Measurements from ENCODE around the gene P2RY1. TPM values are rescaled to one million over a fixed set of nuclear protein-coding genes. Genes with fewer than 3 reads are reported as not detected.

P2RY1 gene, protein sequence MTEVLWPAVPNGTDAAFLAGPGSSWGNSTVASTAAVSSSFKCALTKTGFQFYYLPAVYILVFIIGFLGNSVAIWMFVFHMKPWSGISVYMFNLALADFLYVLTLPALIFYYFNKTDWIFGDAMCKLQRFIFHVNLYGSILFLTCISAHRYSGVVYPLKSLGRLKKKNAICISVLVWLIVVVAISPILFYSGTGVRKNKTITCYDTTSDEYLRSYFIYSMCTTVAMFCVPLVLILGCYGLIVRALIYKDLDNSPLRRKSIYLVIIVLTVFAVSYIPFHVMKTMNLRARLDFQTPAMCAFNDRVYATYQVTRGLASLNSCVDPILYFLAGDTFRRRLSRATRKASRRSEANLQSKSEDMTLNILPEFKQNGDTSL
- polyA plus RNA-seq = 0.04 TPM

DNA sequence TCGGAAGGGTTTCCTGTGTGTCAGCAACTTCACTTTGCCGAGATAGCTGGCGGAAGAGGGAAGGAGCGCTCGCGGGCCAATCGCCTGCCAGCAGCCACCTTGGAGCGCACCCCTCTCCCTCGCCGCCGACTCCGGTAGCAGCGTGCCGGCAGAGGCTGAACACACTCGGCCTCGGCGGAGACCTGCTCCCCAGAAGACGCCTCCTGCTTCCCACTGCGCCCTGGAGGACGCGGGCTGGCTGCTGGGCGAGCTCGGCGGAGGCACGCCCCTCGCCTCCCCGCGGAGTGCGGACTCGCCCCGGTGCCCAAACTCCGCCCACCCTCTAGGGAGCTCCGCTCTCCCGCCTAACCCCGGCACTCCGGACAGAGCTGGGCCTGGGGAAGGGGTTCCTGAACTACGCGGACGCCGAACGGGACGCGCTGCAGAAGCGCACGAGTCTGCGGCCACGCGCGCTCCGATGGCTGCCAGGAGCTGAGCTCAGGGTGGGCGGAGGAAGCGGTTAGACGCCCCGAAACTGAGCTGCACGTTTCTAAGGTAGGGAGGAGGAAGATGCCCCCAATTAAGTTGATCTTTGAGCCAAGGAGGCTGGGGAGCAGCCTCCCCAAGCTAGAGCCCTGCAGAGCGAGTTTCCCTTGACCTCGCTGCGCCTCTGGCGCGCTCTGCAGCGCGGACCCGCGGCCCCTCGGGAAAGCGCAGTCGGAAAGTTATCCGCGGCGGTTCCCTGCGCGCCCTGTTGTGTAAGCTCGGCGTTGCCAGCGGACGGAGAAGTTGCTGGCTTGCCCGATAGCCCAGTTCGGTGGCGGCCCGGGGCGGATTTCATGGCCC is at the start of gene P2RY1:
Gene P2RY1, plus strand, starts transcription at position 356 of the 825 bp plus-strand sequence. CDS start 652 bp downstream, outside the sequence.
- Mint-ChIP-seq H3K9me3 (peaks cover 0 to 5% (median 0%) of the 10 kb centered on the region in 3 donors), H3K4me1 (peaks cover 0 to 10% (median 6%) of the 10 kb centered on the region in 3 donors), H3K4me3 (peak within 1 kb of the TSS; percentile 87 to 94 (median 92)), H3K27me3 (peaks cover 20% of the 10 kb centered on the region), H3K27ac (no peak within 1 kb of the TSS), H3K36me3 (no peaks in the 10 kb centered on the region)

DNA sequence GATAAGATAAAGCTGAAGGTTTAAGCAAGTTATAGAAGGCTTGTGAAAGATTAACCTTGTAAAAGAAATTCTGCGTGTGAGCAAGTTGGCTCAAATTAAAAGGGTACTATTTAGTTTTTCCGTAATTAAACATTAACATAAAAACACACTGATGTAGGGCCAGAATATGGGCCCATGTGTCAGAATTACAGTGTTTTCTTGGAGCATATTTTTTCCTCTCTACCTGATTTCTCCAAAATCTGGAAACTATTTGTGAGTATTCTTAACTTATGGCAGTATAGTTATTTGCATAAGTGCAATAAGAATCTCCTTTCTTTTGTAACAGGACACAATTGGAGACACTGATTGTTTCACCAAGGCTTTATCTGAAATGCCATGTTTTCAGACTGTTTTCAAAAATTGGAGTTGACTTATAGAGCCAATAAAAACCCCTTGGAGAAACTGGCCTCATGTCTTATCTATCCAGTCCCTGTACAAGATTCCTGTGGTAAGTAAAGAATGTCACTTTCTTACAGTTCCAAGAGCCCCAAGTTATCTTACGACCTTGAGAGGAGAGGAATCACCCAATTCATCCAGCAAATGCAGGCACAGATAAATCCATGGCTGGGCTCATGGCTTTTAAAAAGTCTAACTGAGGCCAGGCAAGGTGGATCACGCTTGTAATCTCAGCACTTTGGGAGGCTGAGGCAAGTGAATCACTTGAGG is 47.8 kb upstream of the P2RY1 start:
- Mint-ChIP-seq H3K4me1 (no peaks in the 10 kb centered on the region), H3K27ac (no peak overlapping the region), H3K9me3 (peaks cover 0 to 2% (median 2%) of the 10 kb centered on the region in 3 donors), H3K4me3 (no peak overlapping the region), H3K36me3 (peaks cover 2% of the 10 kb centered on the region), H3K27me3 (peaks cover 4% of the 10 kb centered on the region)

DNA sequence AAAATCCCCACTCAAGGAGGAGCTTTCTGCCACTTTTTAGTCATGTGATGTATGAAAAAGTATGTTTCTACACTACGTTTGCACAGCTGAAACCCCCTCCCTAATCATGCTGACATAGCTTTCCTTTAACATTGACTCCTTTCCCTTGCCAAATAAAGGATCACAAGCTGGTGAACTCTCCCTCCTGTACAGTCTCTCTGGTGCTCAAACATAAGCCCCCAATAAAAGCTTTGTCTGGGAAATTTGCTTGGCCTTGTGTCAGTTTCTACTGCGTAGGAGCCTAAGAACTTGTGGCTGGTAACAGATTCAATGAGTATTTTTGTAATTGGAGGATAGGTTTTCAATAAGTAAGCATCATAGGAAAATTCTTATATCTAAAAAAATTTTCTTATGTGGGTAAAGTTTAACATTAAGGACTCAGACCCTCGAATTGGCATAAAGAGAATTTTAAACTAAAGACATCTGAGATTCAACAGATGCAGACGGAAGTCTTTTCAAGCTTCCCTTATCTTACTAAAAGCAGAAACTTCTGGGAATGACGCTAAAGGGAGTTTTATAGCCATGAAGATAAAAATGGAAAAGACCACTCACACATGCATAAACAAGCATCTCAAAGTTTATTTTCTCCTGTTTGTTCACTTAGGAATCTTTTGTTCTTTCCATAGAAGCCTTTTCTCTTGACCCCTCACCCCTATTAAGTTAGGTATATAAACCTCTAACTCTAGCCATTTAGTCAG is 44.1 kb upstream of the P2RY1 start:
- Mint-ChIP-seq H3K9me3 (peaks cover 0 to 2% (median under 1%) of the 10 kb centered on the region in 3 donors), H3K4me1 (no peaks in the 10 kb centered on the region), H3K36me3 (no peaks in the 10 kb centered on the region), H3K27me3 (peaks cover 2% of the 10 kb centered on the region), H3K4me3 (no peak overlapping the region), H3K27ac (no peak overlapping the region)

DNA sequence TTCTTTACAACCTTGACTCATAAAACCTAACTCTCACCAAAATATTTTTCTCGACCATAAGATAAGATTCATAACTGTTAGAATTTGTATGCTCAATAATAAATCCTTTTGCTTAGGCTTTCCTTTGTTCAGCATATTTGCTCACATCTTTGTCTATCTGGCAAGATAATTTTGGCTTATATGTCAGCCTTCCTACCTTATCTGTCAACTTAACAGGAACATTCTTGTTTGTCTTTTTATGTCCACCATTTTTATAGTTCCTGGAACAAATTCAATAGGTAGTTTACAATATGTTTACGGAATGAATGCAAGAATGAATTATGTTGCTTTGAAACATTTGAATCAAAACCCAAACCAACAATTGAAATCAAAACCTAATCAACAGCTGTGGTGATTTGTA is 41.0 kb upstream of the P2RY1 start:
- no peaks in the 10 kb centered on the region for H3K4me1 Mint-ChIP-seq
- peaks cover 2% of the 10 kb centered on the region for H3K27me3 Mint-ChIP-seq
- no peak overlapping the region for H3K4me3 Mint-ChIP-seq
- no peak overlapping the region for H3K27ac Mint-ChIP-seq
- no peaks in the 10 kb centered on the region for H3K36me3 Mint-ChIP-seq
- peaks cover 0 to 3% (median 2%) of the 10 kb centered on the region in 3 donors for H3K9me3 Mint-ChIP-seq

DNA sequence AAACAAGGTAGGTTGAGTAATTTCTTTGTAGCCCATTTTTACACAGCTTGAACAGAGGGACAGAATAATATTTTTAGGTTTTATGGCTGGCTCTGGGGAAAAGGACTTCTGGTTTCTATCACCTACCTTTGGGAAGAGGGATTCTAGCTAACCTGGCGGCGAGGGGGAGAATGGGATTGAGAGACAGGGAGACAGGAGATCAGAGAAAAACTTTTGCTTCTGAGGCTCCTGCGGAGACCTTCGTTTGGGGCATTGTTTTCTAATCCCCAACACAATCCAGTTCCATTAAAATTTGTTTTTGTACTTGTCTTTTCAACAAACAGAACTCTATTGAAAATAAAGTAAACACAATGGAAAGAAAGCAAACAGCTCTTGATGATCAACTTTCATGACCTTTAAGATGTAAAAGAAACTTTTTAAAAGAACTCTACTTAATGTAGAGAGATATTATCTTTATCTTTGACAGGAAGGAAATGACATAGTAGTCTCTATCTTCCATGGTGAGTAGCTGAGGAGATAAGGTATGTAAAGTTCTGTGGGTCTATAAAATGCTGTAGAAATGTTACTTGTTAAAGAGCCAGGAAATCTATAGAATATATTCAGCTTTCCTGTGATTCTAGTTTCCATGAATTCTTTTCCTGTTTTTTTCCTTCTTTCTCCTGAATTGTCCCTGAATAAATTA is 37.0 kb upstream of the P2RY1 start:
- Mint-ChIP-seq H3K4me1 (no peaks in the 10 kb centered on the region), H3K27me3 (peaks cover 2% of the 10 kb centered on the region), H3K27ac (no peak overlapping the region), H3K4me3 (no peak overlapping the region), H3K36me3 (no peaks in the 10 kb centered on the region), H3K9me3 (peaks cover 0 to 3% (median 0%) of the 10 kb centered on the region in 3 donors)

DNA sequence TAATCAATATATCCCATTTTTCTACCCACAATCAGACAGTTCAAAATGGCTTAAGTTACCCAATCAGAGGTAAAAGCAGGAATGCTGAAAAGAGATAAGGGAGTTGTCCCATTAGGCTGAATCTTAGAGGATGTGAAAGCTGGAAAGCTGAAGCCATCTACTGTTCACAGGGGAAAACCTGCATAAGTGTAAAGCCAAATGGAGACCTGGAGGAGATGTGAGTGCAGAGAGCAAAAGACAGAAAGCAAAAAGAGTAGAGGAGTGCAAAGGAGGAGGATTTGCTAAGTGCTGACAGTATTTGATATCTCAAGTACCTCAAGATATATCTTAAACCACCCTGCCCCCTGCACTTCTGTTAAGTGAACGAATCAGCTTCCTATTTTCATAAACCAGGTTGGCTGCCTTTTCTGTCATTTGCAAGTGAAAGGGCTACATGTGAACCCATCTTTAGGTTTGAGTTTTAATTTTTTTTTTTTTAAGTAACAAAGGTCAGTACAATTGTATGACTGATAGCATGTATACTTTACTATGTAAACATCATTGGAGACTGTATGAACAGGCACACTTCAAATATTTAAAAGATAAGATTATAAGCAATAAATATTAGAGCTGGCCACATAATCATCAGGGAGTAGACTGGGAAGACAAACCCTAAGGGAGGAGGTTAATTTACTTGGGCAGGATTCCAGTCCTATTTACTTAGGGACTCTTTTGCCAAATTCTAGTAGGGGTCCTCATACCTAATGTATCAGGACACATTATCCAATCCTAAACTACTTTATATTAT is 22.8 kb upstream of the P2RY1 start:
- H3K36me3 Mint-ChIP-seq = no peaks in the 10 kb centered on the region
- H3K27me3 Mint-ChIP-seq = peaks cover 6% of the 10 kb centered on the region

DNA sequence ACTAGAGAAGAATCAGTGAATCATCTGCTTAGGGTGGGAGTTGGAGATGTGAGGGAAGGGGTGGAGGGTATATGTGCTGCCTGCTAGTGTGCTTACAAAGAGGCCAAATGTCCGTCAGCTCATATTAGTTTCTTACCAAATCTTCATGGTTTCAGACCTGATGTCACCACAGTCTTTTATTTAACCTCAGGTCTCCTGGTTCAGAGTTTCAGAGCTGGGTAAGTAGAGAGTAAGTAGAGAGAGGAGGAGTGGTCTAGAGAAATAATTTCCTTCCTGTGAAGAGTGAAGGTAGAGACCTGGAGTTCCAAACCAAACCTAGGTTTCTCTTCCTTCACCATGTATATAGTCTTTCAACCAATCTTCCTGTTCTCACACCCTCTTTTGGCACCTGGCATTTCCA is 17.5 kb upstream of the P2RY1 start:
- H3K36me3 Mint-ChIP-seq = no peaks in the 10 kb centered on the region
- H3K27me3 Mint-ChIP-seq = peaks cover 3% of the 10 kb centered on the region
- H3K9me3 Mint-ChIP-seq = no peaks in the 10 kb centered on the region
- no peak overlapping the region for H3K27ac Mint-ChIP-seq
- H3K4me1 Mint-ChIP-seq = no peaks in the 10 kb centered on the region
- no peak overlapping the region for H3K4me3 Mint-ChIP-seq

More for the DNA sequence above, 22.8 kb upstream of the P2RY1 start:
- Mint-ChIP-seq H3K4me3 (no peak overlapping the region), H3K27ac (no peak overlapping the region), H3K9me3 (no peaks in the 10 kb centered on the region), H3K4me1 (no peaks in the 10 kb centered on the region)

DNA sequence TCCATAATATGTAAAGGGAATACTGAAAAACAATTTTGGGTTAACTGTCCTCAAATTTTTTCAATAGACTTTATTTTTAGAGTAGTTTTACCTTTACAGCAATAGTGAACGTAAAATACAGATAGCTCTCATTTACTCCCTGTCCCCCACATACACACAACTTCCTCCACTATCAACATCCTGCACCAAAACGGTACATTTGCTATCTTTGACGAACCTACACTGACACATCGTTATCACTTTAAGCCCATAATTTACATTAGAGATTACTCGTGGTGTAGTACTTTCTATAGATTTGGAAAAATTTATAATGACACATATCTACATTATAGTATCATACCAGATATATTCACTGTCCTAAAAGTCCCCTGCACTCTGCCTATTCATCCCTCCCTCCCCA is 16.9 kb upstream of the P2RY1 start:
- Mint-ChIP-seq H3K27me3 (peaks cover 4% of the 10 kb centered on the region), H3K36me3 (no peaks in the 10 kb centered on the region), H3K27ac (no peak overlapping the region), H3K4me1 (no peaks in the 10 kb centered on the region), H3K9me3 (no peaks in the 10 kb centered on the region), H3K4me3 (no peak overlapping the region)

DNA sequence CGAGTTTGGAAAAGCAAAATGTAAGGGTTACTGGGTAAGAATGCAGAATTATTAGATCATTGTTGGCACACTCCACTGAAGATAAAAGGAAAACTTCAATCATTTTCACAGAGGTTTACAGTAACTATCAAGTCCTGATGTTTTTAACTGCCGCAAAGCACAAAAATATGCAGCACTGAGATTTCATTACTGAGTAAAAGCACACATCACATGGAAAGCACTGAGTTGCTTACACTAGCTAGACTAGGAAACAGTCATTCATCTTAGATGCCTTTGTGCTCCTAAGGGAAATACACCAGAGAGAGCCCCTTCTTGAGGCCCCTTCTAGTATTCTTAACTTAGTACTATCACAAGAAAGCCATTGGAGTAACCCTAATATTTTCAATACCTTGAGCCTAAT is 11.8 kb upstream of the P2RY1 start:
- Mint-ChIP-seq H3K27me3 (peaks cover 4% of the 10 kb centered on the region), H3K27ac (no peak overlapping the region), H3K4me1 (no peaks in the 10 kb centered on the region), H3K9me3 (peaks cover 0 to 1% (median 0%) of the 10 kb centered on the region in 3 donors), H3K36me3 (no peaks in the 10 kb centered on the region), H3K4me3 (no peak overlapping the region)

DNA sequence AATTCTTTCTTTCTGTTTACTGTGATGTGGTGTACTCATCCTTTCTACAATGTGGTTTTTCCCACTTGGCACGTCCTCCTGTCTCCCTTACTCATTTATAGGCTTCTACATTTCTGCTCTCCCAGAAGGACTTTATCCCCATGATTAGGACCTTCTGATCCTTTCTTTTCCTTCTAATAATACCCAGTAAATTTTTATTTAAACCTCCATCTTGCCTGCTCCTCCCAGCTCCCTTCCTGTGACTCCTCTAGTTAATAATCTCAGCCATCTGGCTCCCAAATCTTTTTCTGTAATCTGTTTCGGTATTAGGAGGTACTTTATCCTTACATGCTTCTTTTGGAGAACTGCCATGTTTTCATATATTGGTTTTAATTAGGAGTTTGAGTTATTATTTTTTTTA is 11.2 kb upstream of the P2RY1 start:
- Mint-ChIP-seq H3K27me3 (peaks cover 4% of the 10 kb centered on the region), H3K36me3 (no peaks in the 10 kb centered on the region), H3K9me3 (peaks cover 0 to 1% (median 0%) of the 10 kb centered on the region in 3 donors), H3K4me1 (no peaks in the 10 kb centered on the region), H3K4me3 (no peak overlapping the region), H3K27ac (no peak overlapping the region)

DNA sequence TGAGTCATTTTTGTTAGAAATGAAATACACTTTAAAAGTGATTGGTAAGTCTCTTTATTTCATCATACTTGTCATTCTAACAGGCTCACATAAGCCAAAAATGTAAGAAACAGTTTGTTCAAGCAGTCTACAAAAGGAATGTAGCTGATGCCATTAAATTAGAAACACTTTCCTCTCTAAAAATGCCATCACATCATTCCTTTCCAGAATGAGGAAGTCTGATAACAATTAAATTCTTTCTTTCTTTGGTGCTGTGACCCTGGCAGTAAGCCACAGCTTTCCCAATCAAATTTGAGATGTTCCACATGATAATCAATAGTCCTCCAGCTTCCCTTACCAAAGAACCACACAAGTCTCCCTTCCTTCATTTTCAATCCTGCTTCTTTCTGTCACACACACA is 9.4 kb upstream of the P2RY1 start:
- Mint-ChIP-seq H3K4me1 (no peaks in the 10 kb centered on the region), H3K27ac (no peak overlapping the region), H3K27me3 (peaks cover 4% of the 10 kb centered on the region), H3K4me3 (no peak overlapping the region), H3K36me3 (no peaks in the 10 kb centered on the region), H3K9me3 (peaks cover 0 to 1% (median 0%) of the 10 kb centered on the region in 3 donors)

DNA sequence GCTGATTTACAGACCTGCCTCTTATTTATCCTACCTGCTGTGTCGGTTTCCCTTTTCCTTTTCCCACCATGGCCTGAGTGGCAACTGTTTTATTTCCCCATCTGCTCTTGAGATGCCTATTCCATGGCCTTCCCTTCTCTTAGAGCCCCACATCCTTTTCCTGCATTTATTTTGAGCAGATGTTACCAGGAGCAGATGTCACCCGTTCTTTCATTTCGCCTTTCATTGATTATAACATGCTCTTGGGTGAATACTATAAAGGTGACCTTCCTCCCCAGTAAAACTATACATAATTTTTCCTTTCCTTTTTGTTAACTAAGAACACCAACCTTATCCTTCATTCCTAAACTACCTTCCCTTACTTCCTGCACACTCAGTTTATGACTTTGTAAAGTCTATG is 8.5 kb upstream of the P2RY1 start:
- H3K27me3 Mint-ChIP-seq = peaks cover 9% of the 10 kb centered on the region
- peaks cover 0 to 1% (median 0%) of the 10 kb centered on the region in 3 donors for H3K9me3 Mint-ChIP-seq
- H3K4me3 Mint-ChIP-seq = no peak overlapping the region
- H3K36me3 Mint-ChIP-seq = no peaks in the 10 kb centered on the region
- no peaks in the 10 kb centered on the region for H3K4me1 Mint-ChIP-seq
- no peak overlapping the region for H3K27ac Mint-ChIP-seq

DNA sequence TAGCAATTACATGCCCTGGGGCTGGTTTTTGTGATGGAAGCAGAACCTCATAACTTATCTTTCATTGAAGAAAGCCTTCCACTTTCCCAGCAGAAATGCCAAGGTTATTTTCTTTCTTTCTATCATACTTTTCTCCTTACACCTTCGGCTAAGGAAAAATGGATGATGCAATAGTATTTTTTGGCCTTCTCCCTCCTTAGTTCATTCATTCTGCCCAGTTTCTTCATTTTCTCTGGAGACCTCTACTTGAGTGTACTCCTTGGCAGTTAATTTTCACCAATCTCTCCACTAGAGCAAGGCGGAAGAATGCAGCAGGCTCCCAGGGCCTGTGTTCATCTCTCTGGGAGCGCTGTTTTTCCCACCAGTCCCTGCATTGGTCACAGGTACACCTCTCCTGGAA is 7.6 kb upstream of the P2RY1 start:
- H3K27ac Mint-ChIP-seq = no peak overlapping the region
- no peaks in the 10 kb centered on the region for H3K4me1 Mint-ChIP-seq
- H3K27me3 Mint-ChIP-seq = peaks cover 9% of the 10 kb centered on the region
- H3K4me3 Mint-ChIP-seq = no peak overlapping the region
- no peaks in the 10 kb centered on the region for H3K36me3 Mint-ChIP-seq
- peaks cover 0 to 1% (median 0%) of the 10 kb centered on the region in 3 donors for H3K9me3 Mint-ChIP-seq

Data from IgD-negative memory B cell (primary cell).